Mesendoderm (in vitro differentiated cells): ENCODE results near the gene COPA.

Experiments used
- DNase-seq: peaks from one replicate; pipeline ENCODE4 v3.0.0; 2013
- H2AK5ac ChIP-seq: 2 replicates; pipeline ENCODE4 v1.6.1; 2013; ENCODE audit warnings: low read length, inconsistent platforms
- H2BK120ac ChIP-seq: 2 replicates; pipeline ENCODE4 v1.6.1; 2013; ENCODE audit warnings: low read depth, mild to moderate bottlenecking, low read length, moderate library complexity, mixed read lengths
- H2BK15ac ChIP-seq: replicated peaks from 2 replicates; pipeline ENCODE4 v1.6.1; 2013; ENCODE audit warnings: low read depth, mild to moderate bottlenecking, moderate library complexity
- H2BK5ac ChIP-seq: 2 replicates; pipeline ENCODE4 v1.6.1; 2013; ENCODE audit warnings: low read length, inconsistent platforms
- H3K18ac ChIP-seq: 2 replicates; pipeline ENCODE4 v1.6.1; 2013; ENCODE audit warnings: mild to moderate bottlenecking, low read length, mixed read lengths
- H3K23ac ChIP-seq: one replicate; pipeline ENCODE4 v1.6.1; 2013; ENCODE audit warnings: low read length
- H3K27ac ChIP-seq: 2 replicates; pipeline ENCODE4 v1.5.1; 2013; ENCODE audit warnings: low read depth, mild to moderate bottlenecking, inconsistent platforms, low read length, moderate library complexity
- H3K27me3 ChIP-seq: 2 replicates; pipeline ENCODE4 v1.6.1; 2013; ENCODE audit warnings: low read length, control low read depth, mild to moderate bottlenecking, inconsistent platforms; ENCODE audit not compliant: insufficient read depth, poor library complexity
- H3K36me3 ChIP-seq: 2 replicates; pipeline ENCODE4 v1.6.1; 2013; ENCODE audit warnings: low read length, inconsistent platforms; ENCODE audit not compliant: control insufficient read depth, insufficient read depth
- H3K4ac ChIP-seq: one replicate; pipeline ENCODE4 v1.6.1; 2013; ENCODE audit warnings: low read depth, mild to moderate bottlenecking, low read length, moderate library complexity
- H3K4me1 ChIP-seq: 2 replicates; pipeline ENCODE4 v1.6.1; 2013; ENCODE audit warnings: low read depth, low read length, inconsistent platforms; ENCODE audit not compliant: control insufficient read depth
- H3K4me2 ChIP-seq: 2 replicates; pipeline ENCODE4 v1.6.1; 2013; ENCODE audit warnings: low read length
- H3K4me3 ChIP-seq: 2 replicates; pipeline ENCODE4 v1.5.1; 2013; ENCODE audit warnings: mild to moderate bottlenecking, low read length
- H3K56ac ChIP-seq: one replicate; pipeline ENCODE4 v1.6.1; 2013; ENCODE audit warnings: low read length
- H3K79me1 ChIP-seq: 2 replicates; pipeline ENCODE4 v1.6.1; 2013; ENCODE audit warnings: low read length, inconsistent platforms
- H3K79me2 ChIP-seq: 2 replicates; pipeline ENCODE4 v1.6.1; 2013; ENCODE audit warnings: mild to moderate bottlenecking, low read length; ENCODE audit not compliant: control insufficient read depth, insufficient read depth
- H3K9ac ChIP-seq: 2 replicates; pipeline ENCODE4 v1.6.1; 2013; ENCODE audit warnings: low read length, inconsistent platforms
- H4K5ac ChIP-seq: one replicate; pipeline ENCODE4 v1.6.1; 2013; ENCODE audit warnings: low read length
- H4K8ac ChIP-seq: one replicate; pipeline ENCODE4 v1.6.1; 2013; ENCODE audit warnings: low read depth, mild to moderate bottlenecking, control low read depth, low read length, moderate library complexity
- WGBS: extraction: QIAGEN DNeasy Blood & Tissue Kit; methylation state at CpG from one replicate; pipeline ENCODE4 v1.1.7; 2013; ENCODE audit warnings: low lambda C conversion rate, missing lambda C conversion rate; ENCODE audit not compliant: insufficient coverage; ENCODE audit errors: extremely low coverage; 5-methylcytosine and 5-hydroxymethylcytosine counted together

The COPA gene

DNA sequence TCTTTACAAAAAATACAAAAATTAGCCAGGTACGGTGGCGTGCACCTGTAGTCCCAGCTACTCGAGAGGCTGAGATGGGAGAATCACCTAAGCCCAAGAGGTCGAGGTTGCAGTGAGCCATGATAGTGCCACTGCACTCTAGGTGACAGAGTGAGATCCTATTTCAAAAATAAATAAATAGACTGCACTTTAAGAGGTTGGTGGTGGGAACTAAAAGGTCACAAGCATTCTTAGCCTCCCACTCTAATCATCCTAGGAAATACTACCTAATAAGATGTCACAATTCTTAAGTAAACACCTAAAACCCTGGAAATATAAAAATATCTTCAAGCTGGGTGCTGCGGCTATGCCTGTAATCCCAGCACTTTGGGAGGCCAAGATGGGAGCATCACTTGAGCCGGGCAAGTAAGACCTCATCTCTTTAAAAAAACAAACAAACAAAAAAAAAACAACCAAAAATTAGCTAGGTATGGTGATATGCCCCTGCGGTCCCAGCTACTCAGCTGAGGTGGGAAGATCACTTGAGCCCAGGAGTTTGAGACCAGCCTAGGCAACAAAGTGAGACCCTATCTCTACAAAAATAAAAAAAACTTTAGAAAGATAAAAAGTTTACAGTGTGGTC lies 84.8 kb downstream of the COPA start:
- no CpG with 5 or more reads among the region's 7 CpGs for WGBS
- H3K9ac ChIP-seq = no peak overlapping the region
- no peak overlapping the region for H3K4me2 ChIP-seq
- H4K8ac ChIP-seq = no peak overlapping the region
- no peak overlapping the region for H2BK120ac ChIP-seq
- no peaks in the 10 kb centered on the region for H3K36me3 ChIP-seq
- DNase-seq = no peak
- no peaks in the 10 kb centered on the region for H3K27me3 ChIP-seq
- H3K27ac ChIP-seq = no peak overlapping the region
- H3K4me1 ChIP-seq = no peaks in the 10 kb centered on the region
- H2BK5ac ChIP-seq = no peak overlapping the region
- no peak overlapping the region for H4K5ac ChIP-seq
- H3K4me3 ChIP-seq = no peak overlapping the region
- no peak overlapping the region for H3K23ac ChIP-seq
- H3K79me1 ChIP-seq = peaks cover 6% of the 10 kb centered on the region
- H3K4ac ChIP-seq = no peak overlapping the region
- peaks cover 28% of the 10 kb centered on the region for H3K79me2 ChIP-seq
- H2AK5ac ChIP-seq = no peak overlapping the region
- H2BK15ac ChIP-seq = no peak overlapping the region
- no peak overlapping the region for H3K18ac ChIP-seq
- no peak overlapping the region for H3K56ac ChIP-seq

GRCh38 chr1:160257411-160258015 lies 85.5 kb downstream of the COPA start:
- Histone ChIP-seq H4K8ac (no peak overlapping the region), H2BK15ac (no peak overlapping the region), H3K4me3 (no peak overlapping the region), H3K27me3 (no peaks in the 10 kb centered on the region), H3K4ac (no peak overlapping the region), H4K5ac (no peak overlapping the region), H2AK5ac (no peak overlapping the region), H3K23ac (peak overlapping the region; percentile 30), H3K79me2 (peaks cover 28% of the 10 kb centered on the region), H3K4me2 (no peak overlapping the region), H2BK120ac (no peak overlapping the region), H2BK5ac (no peak overlapping the region), H3K27ac (peak overlapping the region; percentile 37), H3K4me1 (no peaks in the 10 kb centered on the region), H3K56ac (no peak overlapping the region), H3K9ac (no peak overlapping the region), H3K36me3 (no peaks in the 10 kb centered on the region), H3K79me1 (peaks cover 6% of the 10 kb centered on the region), H3K18ac (no peak overlapping the region)
- no peak for DNase-seq
- WGBS = no CpG with 5 or more reads among the region's 6 CpGs

DNA sequence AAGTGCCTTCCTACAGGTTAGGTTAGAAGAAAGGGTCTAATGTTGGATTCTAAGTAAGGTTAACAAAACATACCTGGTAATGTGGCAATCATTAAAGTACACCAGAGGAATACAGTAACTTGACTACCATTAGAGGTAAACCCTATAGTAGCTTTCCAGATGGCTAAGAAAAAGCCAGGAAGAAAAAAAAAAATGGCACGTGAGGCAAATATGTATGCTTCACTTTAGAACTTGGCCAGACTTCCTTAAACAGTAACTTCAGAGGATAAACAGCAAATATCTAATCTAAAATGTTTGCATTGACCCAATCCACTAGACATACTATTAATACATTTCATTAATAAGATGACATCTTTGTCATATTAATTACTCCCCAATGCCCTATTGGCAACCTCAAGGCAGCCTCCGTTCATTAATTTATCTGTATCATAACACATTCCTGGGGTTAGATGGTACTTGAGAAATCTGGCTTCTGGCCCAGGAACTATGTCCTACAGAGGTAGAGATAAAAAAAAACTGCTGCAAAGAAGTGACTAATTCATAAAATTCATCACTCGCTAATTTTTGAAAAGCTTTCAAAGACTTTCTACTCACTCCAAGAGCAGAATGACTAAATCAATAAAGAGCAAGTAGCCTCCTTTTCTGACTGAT lies 86.5 kb downstream of the COPA start:
- Histone ChIP-seq H3K27me3 (no peaks in the 10 kb centered on the region), H3K79me2 (peaks cover 29% of the 10 kb centered on the region), H2BK5ac (no peak overlapping the region), H3K4me2 (no peak overlapping the region), H2AK5ac (no peak overlapping the region), H3K79me1 (peaks cover 7% of the 10 kb centered on the region), H2BK15ac (no peak overlapping the region), H3K56ac (no peak overlapping the region), H3K4me3 (no peak overlapping the region), H2BK120ac (no peak overlapping the region), H3K9ac (no peak overlapping the region), H3K4me1 (no peaks in the 10 kb centered on the region), H3K4ac (no peak overlapping the region), H3K27ac (no peak overlapping the region), H3K36me3 (no peaks in the 10 kb centered on the region), H4K8ac (no peak overlapping the region), H3K18ac (no peak overlapping the region), H3K23ac (no peak overlapping the region), H4K5ac (no peak overlapping the region)
- no CpG with 5 or more reads among the region's 3 CpGs for WGBS
- DNase-seq = no peak

- H3K56ac ChIP-seq = no peak overlapping the region
- H3K27me3 ChIP-seq = no peaks in the 10 kb centered on the region
- WGBS = no CpG with 5 or more reads among the region's 4 CpGs
- no peak overlapping the region for H3K27ac ChIP-seq
- no peak overlapping the region for H3K4me2 ChIP-seq
- DNase-seq = no peak
- H3K9ac ChIP-seq = no peak overlapping the region
- no peaks in the 10 kb centered on the region for H3K4me1 ChIP-seq
- H3K79me1 ChIP-seq = peaks cover 7% of the 10 kb centered on the region
- no peak overlapping the region for H2BK120ac ChIP-seq
- no peak overlapping the region for H4K5ac ChIP-seq
- H3K36me3 ChIP-seq = no peaks in the 10 kb centered on the region
- H3K23ac ChIP-seq = no peak overlapping the region
- no peak overlapping the region for H2BK5ac ChIP-seq
- no peak overlapping the region for H3K4me3 ChIP-seq
- H4K8ac ChIP-seq = no peak overlapping the region
- no peak overlapping the region for H3K4ac ChIP-seq
- no peak overlapping the region for H3K18ac ChIP-seq
- H3K79me2 ChIP-seq = peaks cover 26% of the 10 kb centered on the region
- no peak overlapping the region for H2BK15ac ChIP-seq
- H2AK5ac ChIP-seq = no peak overlapping the region
Observed at GRCh38 chr1:160255781-160256300, 87.2 kb downstream of the COPA start.

- no peak overlapping the region for H2BK120ac ChIP-seq
- no peak overlapping the region for H3K56ac ChIP-seq
- H3K36me3 ChIP-seq = no peaks in the 10 kb centered on the region
- H3K4me1 ChIP-seq = no peaks in the 10 kb centered on the region
- H3K27me3 ChIP-seq = no peaks in the 10 kb centered on the region
- no peak overlapping the region for H3K4me2 ChIP-seq
- peak; percentile 85 for DNase-seq
- H3K4ac ChIP-seq = no peak overlapping the region
- H3K9ac ChIP-seq = no peak overlapping the region
- H3K79me1 ChIP-seq = peaks cover 1% of the 10 kb centered on the region
- no peak overlapping the region for H2AK5ac ChIP-seq
- peaks cover 6% of the 10 kb centered on the region for H3K79me2 ChIP-seq
- no peak overlapping the region for H3K18ac ChIP-seq
- no peak overlapping the region for H4K5ac ChIP-seq
- no peak overlapping the region for H3K4me3 ChIP-seq
- no peak overlapping the region for H2BK5ac ChIP-seq
- WGBS = no CpG with 5 or more reads among the region's 5 CpGs
- no peak overlapping the region for H3K27ac ChIP-seq
- H3K23ac ChIP-seq = no peak overlapping the region
- no peak overlapping the region for H4K8ac ChIP-seq
- no peak overlapping the region for H2BK15ac ChIP-seq
Observed at GRCh38 chr1:160251687-160252526, 91.1 kb downstream of the COPA start.
